ENCODE measurements around the gene DNAJB5. TPM values are rescaled to one million over a fixed set of nuclear protein-coding genes. Genes with fewer than 3 reads are reported as not detected.

Gene DNAJB5
- total and polyA plus RNA-seq, 9 of the 15 experiments (the other 6 are each of a cell fraction or from before 2014, with no cell fraction given) = 0.15 to 7.4 (median 3.7) TPM

DNA sequence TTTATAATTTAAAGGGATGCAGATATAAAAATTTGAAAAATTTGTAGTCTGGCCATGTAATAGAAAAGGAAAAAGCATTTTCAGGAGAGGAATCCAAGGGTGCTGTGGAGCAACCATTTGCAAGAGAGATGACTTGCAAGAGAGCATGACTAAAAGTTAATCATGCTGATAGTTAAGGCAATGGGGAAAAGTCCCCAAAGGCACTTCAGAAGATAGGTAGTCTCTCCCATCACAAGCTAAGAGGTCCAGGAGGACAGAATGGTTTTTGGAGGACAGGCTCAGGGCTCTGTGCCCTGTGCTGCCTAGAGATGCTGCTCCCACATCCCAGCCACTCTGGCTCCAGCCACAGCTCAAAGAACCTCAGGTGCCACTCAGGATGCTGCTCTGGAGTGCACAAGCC lies 38.8 kb downstream of the DNAJB5 start:
- Histone ChIP-seq H3K4me3 (no peak overlapping the region), H3K27me3 (ENCODE audit: control insufficient read depth in 2 of 2, insufficient read depth in 2 of 2, low read length in 2 of 2) (no peaks in the 10 kb centered on the region), H3K9me3 (replicated peaks; ENCODE audit: control insufficient read depth, insufficient read depth, low read depth, low read length) (no peaks in the 10 kb centered on the region), H3K9ac (ENCODE audit: insufficient read depth in 1 of 2, low read depth in 2 of 2, low read length in 2 of 2) (no peak overlapping the region), H3K9me1 (ENCODE audit: control insufficient read depth, insufficient read depth, low read length) (no peaks in the 10 kb centered on the region), H3K27ac (ENCODE audit: extremely low read depth, low read depth, low read length) (no peak overlapping the region), H3K4me1 (replicated peaks in 1 of 2; ENCODE audit: control insufficient read depth in 2 of 2, insufficient read depth in 2 of 2, low read length in 2 of 2) (peaks cover 8 to 28% of the 10 kb centered on the region in 2 experiments; a peak in 4 of 5 replicates), H3K4me2 (ENCODE audit: insufficient read depth, low read length) (no peak overlapping the region), H2AFZ (ENCODE audit: low read depth, low read length) (no peak overlapping the region), H4K20me1 (replicated peaks; ENCODE audit: control insufficient read depth, insufficient read depth, low read length) (no peaks in the 10 kb centered on the region), H3K79me2 (ENCODE audit: control insufficient read depth, insufficient read depth, low read length) (no peaks in the 10 kb centered on the region), H3K36me3 (ENCODE audit: control insufficient read depth, insufficient read depth, low read length) (no peaks in the 10 kb centered on the region; the same call in 2 of the 3 replicates)
- in situ Hi-C loops (cut with MboI) (no loop called here), intact Hi-C loops (cut with micrococcal nuclease) (no loop called here)
- CTCF ChIA-PET (ENCODE audit: low intra/inter-chr PET ratio) = no interaction called here
- BruUV-seq (replicated peaks) = no TSS peak
- FAIRE-seq (no peak), ATAC-seq (peak; percentile 43; the same call in 2 of the 3 replicates), DNase-seq (ENCODE audit: extremely low read depth in 1 of 4, low spot score in 3 of 4) (peak in 2 of 4 experiments; percentile 2)
- TF ChIP-seq GTF2A2 (tag; IDR thresholded peaks at IDR 0.05) = no peak
- TF ChIP-seq ZFP36 (IDR thresholded peaks at IDR 0.05; ENCODE audit: low read depth, low read length, partially characterized antibody) = peak; percentile 85
- no peak for TF ChIP-seq PML (IDR thresholded peaks at IDR 0.05; ENCODE audit: low read length)
- no peak for TF ChIP-seq SRF (CRISPR knock-in tag; IDR thresholded peaks at IDR 0.05)
- TF ChIP-seq FOSL1 (tag; conservative IDR thresholded peaks at IDR 0.05) = 0 out of 2 replicates have a peak, but pooled peaks have one; percentile 22
- 0 out of 3 replicates have a peak, but pooled peaks of 1 of the 2 experiments have one; percentile 18 for TF ChIP-seq CBX3 (IDR thresholded peaks at IDR 0.05; ENCODE audit: borderline replicate concordance in 1 of 2, low read length in 2 of 2)
- TF ChIP-seq, protein P1, sequence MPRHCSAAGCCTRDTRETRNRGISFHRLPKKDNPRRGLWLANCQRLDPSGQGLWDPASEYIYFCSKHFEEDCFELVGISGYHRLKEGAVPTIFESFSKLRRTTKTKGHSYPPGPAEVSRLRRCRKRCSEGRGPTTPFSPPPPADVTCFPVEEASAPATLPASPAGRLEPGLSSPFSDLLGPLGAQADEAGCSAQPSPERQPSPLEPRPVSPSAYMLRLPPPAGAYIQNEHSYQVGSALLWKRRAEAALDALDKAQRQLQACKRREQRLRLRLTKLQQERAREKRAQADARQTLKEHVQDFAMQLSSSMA (CRISPR knock-in tag; IDR thresholded peaks at IDR 0.05) = no peak
- TF ChIP-seq ZNF41 (CRISPR knock-in tag; conservative IDR thresholded peaks at IDR 0.05) = no peak
- TF ChIP-seq, protein P2, sequence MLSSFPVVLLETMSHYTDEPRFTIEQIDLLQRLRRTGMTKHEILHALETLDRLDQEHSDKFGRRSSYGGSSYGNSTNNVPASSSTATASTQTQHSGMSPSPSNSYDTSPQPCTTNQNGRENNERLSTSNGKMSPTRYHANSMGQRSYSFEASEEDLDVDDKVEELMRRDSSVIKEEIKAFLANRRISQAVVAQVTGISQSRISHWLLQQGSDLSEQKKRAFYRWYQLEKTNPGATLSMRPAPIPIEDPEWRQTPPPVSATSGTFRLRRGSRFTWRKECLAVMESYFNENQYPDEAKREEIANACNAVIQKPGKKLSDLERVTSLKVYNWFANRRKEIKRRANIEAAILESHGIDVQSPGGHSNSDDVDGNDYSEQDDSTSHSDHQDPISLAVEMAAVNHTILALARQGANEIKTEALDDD (IDR thresholded peaks at IDR 0.05) = peak; percentile 35; the same call in 1 of the 2 replicates
- TF ChIP-seq TCF7 (IDR thresholded peaks at IDR 0.05; ENCODE audit: borderline replicate concordance) = no peak
- no peak for TF ChIP-seq HLTF (IDR thresholded peaks at IDR 0.05)
- POLR2A ChIA-PET = no interaction called here
